Spleen (tissue), 11 donors: ENCODE measurements around the gene CCDC78. TPM values are rescaled to one million over a fixed set of nuclear protein-coding genes. Genes with fewer than 3 reads are reported as not detected.

Experiments
- DNase-seq: peaks from one replicate; pipeline ENCODE4 v3.0.0-alpha.2; 2020
- H3K27ac ChIP-seq, 8 donors: fragments of 200-600 bp; sonication (generic) in 7 of 8; 1 replicate in 4 of 8; 2 replicates in 4 of 8; pipeline versions ENCODE4 v1.5.0 to v1.8.0; 2016 to 2021; ENCODE audit warnings: inconsistent platforms in 4 of 8, mild to moderate bottlenecking in 4 of 8, moderate library complexity in 1 of 8
- H3K27me3 ChIP-seq, 7 donors: fragments of 200-600 bp; sonication (generic) in 6 of 7; replicated peaks in 1 of 7; 1 replicate in 4 of 7; 2 replicates in 3 of 7; pipeline versions ENCODE4 v1.5.0 to v1.8.0; 2016 to 2021; ENCODE audit warnings: inconsistent platforms in 3 of 7, mild to moderate bottlenecking in 1 of 7
- H3K36me3 ChIP-seq, 6 donors: fragments of 200-600 bp; sonication (generic) in 5 of 6; 1 replicate in 4 of 6; 2 replicates in 2 of 6; pipeline versions ENCODE4 v1.5.0 to v1.8.0; 2016 to 2021; ENCODE audit warnings: inconsistent platforms in 2 of 6
- H3K4me1 ChIP-seq, 6 donors: fragments of 200-600 bp; sonication (generic) in 5 of 6; 1 replicate in 3 of 6; 2 replicates in 3 of 6; pipeline versions ENCODE4 v1.5.0 to v1.8.0; 2016 to 2021; ENCODE audit warnings: inconsistent platforms in 3 of 6
- H3K4me3 ChIP-seq, 8 donors: fragments of 200-600 bp; sonication (generic) in 7 of 8; 1 replicate in 4 of 8; 2 replicates in 4 of 8; pipeline versions ENCODE4 v1.5.0 to v1.8.0; 2016 to 2021; ENCODE audit warnings: inconsistent platforms in 4 of 8, mild to moderate bottlenecking in 4 of 8, moderate library complexity in 2 of 8
- H3K9me3 ChIP-seq, 8 donors: fragments of 200-600 bp; sonication (generic) in 7 of 8; 1 replicate in 4 of 8; 2 replicates in 4 of 8; pipeline versions ENCODE4 v1.5.0 to v1.8.0; 2016 to 2021; ENCODE audit warnings: inconsistent platforms in 4 of 8
- POLR2A ChIP-seq, 3 donors: fragments of 450-650 bp; IDR thresholded peaks; one replicate each; pipeline ENCODE4 v1.5.1; 2017; ENCODE audit warnings: antibody characterized with exemption in 3 of 3, mild to moderate bottlenecking in 1 of 3
- POLR2AphosphoS5 ChIP-seq, 3 donors: sonication (generic); formaldehyde crosslinking; IDR thresholded peaks; one replicate each; pipeline ENCODE4 v1.5.1; 2017; ENCODE audit warnings: antibody characterized with exemption in 3 of 3
- WGBS, 5 donors: extraction: QIAGEN DNeasy Blood & Tissue Kit in 3 of 5; methylation state at CpG; one replicate each; pipeline versions ENCODE4 v1.1.5 to v1.1.7; 2013 to 2018; 5-methylcytosine and 5-hydroxymethylcytosine counted together
- intact Hi-C: fragments of 100-400 bp; cut with DNase I; formaldehyde crosslinking; loops from one replicate; pipeline ENCODE4 v1.15.0; 2023; ENCODE audit warnings: low total_unique reads
- polyA plus RNA-seq, 3 donors: library from polyadenylated mRNA; stranded (reverse); fragments of 200-250 nt; gene quantifications; one replicate each; pipeline ENCODE4 v1.2.1, GENCODE V29; 2013
- total RNA-seq, 7 donors: library from RNA; depleted of rRNA in 3 of 7; stranded (reverse); fragments of >200 nt in 3 of 7; fragmentation: NEBNext Ultra II Directional in 4 of 7; extraction: Animal tissue kit (Norgen Biotek cat#: 25700) in 4 of 7; gene quantifications; one replicate each; pipeline versions ENCODE4 v1.1.0 to v1.2.1, GENCODE V29; 2016 to 2021
- TF ChIP-seq, protein P1 (sequence below), 11 experiments: fragments of 200-600 bp in 7 of 11; fragments of 450-650 bp in 4 of 11; sonication (generic) in 4 of 11; IDR thresholded peaks in 8 of 11; conservative IDR thresholded peaks in 3 of 11; 1 replicate in 7 of 11; 2 replicates in 4 of 11; pipeline versions ENCODE4 v1.4.0 to v1.8.0; 2016 to 2021; ENCODE audit warnings: antibody characterized with exemption in 11 of 11, inconsistent platforms in 4 of 11, mild to moderate bottlenecking in 1 of 11
- donor health status: healthy with polysubstance abuse.
- donor health status: DM: no; HTN: no; CAD: no; lungs with moderate emphysema.
- donor health status: DM: no; HTN: no; CAD: no.
- donor health status: Bipolar disorder and iron deficiency.
- donor health status: healthy.
- donor health status: DM: no; HTN: no; CAD: no.
- donor health status: DM: yes; HTN: yes; CAD: no.

CCDC78 gene
- total and polyA plus RNA-seq, 10 donors: 2.9 to 23.7 (median 7.2) TPM

DNA sequence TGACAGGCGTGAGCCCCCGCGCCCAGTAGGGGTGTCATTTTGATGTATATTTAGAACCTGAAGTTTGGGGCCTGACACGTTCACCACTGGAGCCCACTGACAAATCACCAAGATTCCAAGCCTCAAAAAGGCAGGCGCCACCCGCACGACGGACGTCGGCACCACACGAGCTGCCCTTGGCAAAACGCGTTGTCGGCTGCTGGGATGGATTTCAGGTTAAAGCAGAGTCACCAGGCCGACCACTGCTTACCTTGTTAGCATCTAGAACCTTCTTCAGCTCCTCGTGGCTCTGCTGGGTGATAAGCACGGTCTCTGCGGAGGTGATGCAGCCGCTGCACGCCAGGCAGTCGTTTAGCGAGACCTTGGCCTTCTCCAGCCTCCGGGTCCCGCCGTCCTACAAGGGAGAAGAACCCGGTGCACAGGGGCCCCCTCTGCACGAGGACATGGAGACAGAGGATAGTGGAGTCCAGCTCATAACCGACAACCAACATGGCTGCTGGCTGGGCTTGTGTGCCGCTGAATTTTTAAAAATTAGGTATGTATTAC is 10.8 kb upstream of the CCDC78 start:
- WGBS, 5 donors: 94 to 96% (median 95%) methylated on average over 11 to 29 of the region's 29 CpGs
- H3K4me3 ChIP-seq: peak overlapping the region in 1 of 8 donors; percentile 49

GRCh38 chr16:735982-736453 is 9.8 kb upstream of the CCDC78 start:
- no peak for DNase-seq
- WGBS, 5 donors: 61 to 84% (median 80%) methylated on average over 13 of the region's 13 CpGs
- Histone ChIP-seq H3K4me1 (peaks cover 9 to 45% (median 18%) of the 10 kb centered on the region in 6 donors), H3K27me3 (no peaks in the 10 kb centered on the region), H3K27ac (peak overlapping the region in 3 of 8 donors; percentile 75 to 89 (median 84)), H3K9me3 (no peaks in the 10 kb centered on the region), H3K4me3 (no peak overlapping the region), H3K36me3 (peaks cover 0 to 86% (median 62%) of the 10 kb centered on the region in 6 donors)
- intact Hi-C loops: no loop called here
- TF ChIP-seq POLR2A (IDR thresholded peaks at IDR 0.05) (no peak), POLR2AphosphoS5 (IDR thresholded peaks at IDR 0.05) (no peak)
- TF ChIP-seq, protein P1, sequence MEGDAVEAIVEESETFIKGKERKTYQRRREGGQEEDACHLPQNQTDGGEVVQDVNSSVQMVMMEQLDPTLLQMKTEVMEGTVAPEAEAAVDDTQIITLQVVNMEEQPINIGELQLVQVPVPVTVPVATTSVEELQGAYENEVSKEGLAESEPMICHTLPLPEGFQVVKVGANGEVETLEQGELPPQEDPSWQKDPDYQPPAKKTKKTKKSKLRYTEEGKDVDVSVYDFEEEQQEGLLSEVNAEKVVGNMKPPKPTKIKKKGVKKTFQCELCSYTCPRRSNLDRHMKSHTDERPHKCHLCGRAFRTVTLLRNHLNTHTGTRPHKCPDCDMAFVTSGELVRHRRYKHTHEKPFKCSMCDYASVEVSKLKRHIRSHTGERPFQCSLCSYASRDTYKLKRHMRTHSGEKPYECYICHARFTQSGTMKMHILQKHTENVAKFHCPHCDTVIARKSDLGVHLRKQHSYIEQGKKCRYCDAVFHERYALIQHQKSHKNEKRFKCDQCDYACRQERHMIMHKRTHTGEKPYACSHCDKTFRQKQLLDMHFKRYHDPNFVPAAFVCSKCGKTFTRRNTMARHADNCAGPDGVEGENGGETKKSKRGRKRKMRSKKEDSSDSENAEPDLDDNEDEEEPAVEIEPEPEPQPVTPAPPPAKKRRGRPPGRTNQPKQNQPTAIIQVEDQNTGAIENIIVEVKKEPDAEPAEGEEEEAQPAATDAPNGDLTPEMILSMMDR (IDR thresholded peaks at IDR 0.05 in 8 of 11, conservative IDR thresholded peaks at IDR 0.05 in 3 of 11): no peak

More for the DNA sequence above, 10.8 kb upstream of the CCDC78 start:
- Histone ChIP-seq H3K9me3 (no peaks in the 10 kb centered on the region), H3K36me3 (peaks cover 0 to 76% (median 58%) of the 10 kb centered on the region in 6 donors), H3K4me1 (peaks cover 14 to 50% (median 24%) of the 10 kb centered on the region in 6 donors), H3K27ac (peak overlapping the region in 4 of 8 donors; percentile 53 to 89 (median 80)), H3K27me3 (peaks cover 0 to under 1% (median 0%) of the 10 kb centered on the region in 7 donors)
- no peak for TF ChIP-seq POLR2AphosphoS5 (IDR thresholded peaks at IDR 0.05)
- TF ChIP-seq POLR2A (IDR thresholded peaks at IDR 0.05): no peak
- TF ChIP-seq, protein P1 (IDR thresholded peaks at IDR 0.05 in 8 of 11, conservative IDR thresholded peaks at IDR 0.05 in 3 of 11): no peak
- intact Hi-C loops: no loop called here
- DNase-seq: peak; percentile 73

GRCh38 chr16:734981-735881 is 9.0 kb upstream of the CCDC78 start:
- H3K4me3 ChIP-seq: no peak overlapping the region
- TF ChIP-seq POLR2AphosphoS5 (IDR thresholded peaks at IDR 0.05) (no peak), POLR2A (IDR thresholded peaks at IDR 0.05) (no peak)
- TF ChIP-seq, protein P1 (IDR thresholded peaks at IDR 0.05 in 8 of 11, conservative IDR thresholded peaks at IDR 0.05 in 3 of 11): no peak
- peak overlapping the region in 2 of 8 donors; percentile 84 to 89 for H3K27ac ChIP-seq
- peak; percentile 73 for DNase-seq
- no peaks in the 10 kb centered on the region for H3K9me3 ChIP-seq
- no peaks in the 10 kb centered on the region for H3K27me3 ChIP-seq
- WGBS, 5 donors: 93 to 98% (median 94%) methylated on average over 18 to 25 of the region's 25 CpGs
- peaks cover 0 to 94% (median 62%) of the 10 kb centered on the region in 6 donors for H3K36me3 ChIP-seq
- intact Hi-C loops: no loop called here
- H3K4me1 ChIP-seq: peaks cover 7 to 38% (median 12%) of the 10 kb centered on the region in 6 donors
